Measurements from ENCODE around the gene ZNF280A.
"Not testable (repeated sequence)": the region's sequence is repeated elsewhere in the genome, so short reads cannot be mapped to it uniquely, and the experiment has no call there.

Gene ZNF280A

DNA sequence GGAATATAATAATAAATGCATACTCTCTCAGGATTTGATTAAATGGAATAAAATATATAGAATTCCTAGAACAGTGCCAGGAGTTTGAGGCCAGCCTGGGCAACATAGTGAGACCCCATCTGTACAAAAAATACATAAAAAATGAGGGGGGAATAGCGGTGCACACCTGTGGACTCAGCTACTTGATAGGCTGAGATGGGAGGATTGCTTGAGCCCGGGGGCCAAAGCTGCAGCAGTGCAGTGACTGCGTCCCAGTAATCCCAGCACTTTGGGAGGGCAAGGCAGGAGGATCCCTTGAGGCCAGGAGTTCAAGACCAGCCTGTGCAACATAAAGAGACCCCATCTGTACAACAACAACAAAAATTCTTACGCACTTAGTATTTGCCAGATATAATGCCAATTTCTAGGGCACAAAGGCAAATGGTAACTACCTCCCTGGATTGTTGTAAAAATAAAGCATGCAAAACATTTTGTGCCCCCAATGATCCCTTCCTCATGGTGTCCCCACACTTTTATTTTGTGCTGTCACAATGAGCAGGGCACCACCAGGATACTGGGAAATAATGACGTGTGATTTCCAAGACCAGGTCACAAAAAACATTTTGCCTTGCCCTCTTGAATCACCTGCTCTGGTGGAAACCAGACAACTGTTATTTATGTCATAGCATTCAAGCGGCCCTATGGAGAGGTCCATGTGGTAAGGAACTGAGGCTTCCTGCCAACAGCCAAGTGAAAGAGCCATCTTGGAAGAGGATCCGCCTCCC lies 18.3 kb upstream of the ZNF280A start:
- no peak for DNase-seq

DNA sequence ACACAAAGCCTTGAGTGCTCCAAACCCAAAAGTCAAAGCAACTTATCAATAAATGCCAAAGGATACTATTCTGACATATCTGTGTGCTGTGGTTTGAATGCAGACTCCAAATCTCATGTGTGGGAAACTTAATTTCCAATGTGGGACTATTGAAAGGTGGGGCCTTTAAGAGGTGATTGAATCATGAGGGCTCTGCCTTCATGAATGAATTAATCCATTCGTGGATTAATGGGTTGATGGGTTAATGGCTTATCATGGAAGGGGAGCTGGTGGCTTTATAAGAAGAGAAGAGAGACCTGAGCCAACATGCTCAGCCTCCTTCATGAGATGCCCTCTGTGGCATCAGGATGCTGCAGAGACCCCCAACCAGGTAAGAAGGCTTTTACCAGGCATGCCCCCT lies 16.8 kb upstream of the ZNF280A start:
- DNase-seq = no peak

GRCh38 chr22:22536515-22536914 lies 16.4 kb upstream of the ZNF280A start:
- DNase-seq = no peak

- DNase-seq = no peak
Measured at GRCh38 chr22:22535662-22536061, 15.6 kb upstream of the ZNF280A start.

GRCh38 chr22:22534604-22535415 lies 14.7 kb upstream of the ZNF280A start:
- no peak for DNase-seq

DNA sequence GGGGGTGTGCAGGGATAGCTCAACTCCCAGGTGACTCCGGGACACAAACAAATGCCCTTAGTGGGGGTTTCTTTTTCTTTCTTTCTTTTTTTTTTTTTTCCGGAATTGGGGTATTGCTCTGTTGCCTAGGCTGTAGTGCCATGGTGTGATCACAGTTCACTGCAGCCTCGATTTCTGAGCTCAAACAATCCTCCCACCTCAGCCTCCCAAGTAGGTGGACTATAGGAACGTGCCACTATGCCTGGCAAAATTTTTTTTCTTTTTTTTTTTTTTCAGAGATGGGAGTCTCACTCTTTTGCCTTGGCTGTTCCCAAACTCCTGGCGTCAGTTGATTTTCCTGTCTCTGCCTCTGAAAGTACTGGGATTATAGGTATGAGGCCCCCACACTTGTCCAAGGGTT lies 13.8 kb upstream of the ZNF280A start:
- DNase-seq = no peak

- DNase-seq = no peak
Measured at GRCh38 chr22:22533417-22533816, 13.3 kb upstream of the ZNF280A start.

- not testable (repeated sequence) for DNase-seq
Measured at GRCh38 chr22:22532547-22533071, 12.5 kb upstream of the ZNF280A start.

- DNase-seq = no peak
Measured at GRCh38 chr22:22531770-22532546, 11.9 kb upstream of the ZNF280A start.

GRCh38 chr22:22528780-22529179 lies 8.7 kb upstream of the ZNF280A start:
- DNase-seq = no peak

GRCh38 chr22:22527312-22527711 lies 7.2 kb upstream of the ZNF280A start:
- no peak for DNase-seq

GRCh38 chr22:22526125-22526912 lies 6.2 kb upstream of the ZNF280A start:
- no peak for DNase-seq

DNA sequence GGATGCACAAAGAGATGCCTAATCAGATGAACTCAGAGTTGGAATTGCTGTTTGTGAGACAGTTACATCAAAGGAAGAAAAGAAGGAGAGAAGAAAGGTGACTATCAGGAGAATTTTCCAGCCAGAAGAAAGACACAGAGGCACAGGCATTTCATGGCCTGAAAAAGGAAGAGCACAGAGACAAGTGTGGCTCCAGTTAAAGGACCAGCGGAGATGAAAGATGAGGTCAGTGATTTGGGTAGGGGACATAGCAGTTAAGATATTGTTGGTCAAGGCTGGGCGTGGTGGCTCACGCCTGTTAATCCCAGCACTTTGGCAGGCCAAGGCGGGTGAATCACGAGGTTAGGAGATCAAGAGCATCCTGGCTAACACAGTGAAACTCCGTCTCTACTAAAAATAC lies 3.4 kb upstream of the ZNF280A start:
- DNase-seq = no peak

DNA sequence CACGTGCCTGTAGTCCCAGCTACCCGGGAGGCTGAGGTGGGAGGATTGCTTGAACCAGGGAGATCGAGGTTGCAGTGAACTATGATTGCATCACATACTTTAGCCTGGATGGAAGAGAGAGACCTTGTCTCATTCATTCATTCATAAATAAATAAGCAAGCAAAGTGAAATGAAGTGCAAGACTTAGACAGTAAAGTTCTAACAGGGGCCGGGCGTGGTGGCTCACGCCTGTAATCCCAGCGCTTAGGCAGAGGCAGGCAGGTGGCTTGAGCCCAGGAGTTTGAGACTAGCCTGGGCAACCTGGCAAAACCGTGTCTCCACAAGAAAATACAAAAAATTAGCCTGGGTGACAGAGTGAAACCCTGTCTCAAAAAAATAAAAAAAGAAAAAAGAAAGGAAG lies 1.6 kb upstream of the ZNF280A start:
- DNase-seq = no peak

- DNase-seq = no peak
Measured at GRCh38 chr22:22520667-22521602, 865 bp upstream of the ZNF280A start.

GRCh38 chr22:22519591-22519990 lies 479 bp downstream of the ZNF280A start:
- DNase-seq = no peak

DNA sequence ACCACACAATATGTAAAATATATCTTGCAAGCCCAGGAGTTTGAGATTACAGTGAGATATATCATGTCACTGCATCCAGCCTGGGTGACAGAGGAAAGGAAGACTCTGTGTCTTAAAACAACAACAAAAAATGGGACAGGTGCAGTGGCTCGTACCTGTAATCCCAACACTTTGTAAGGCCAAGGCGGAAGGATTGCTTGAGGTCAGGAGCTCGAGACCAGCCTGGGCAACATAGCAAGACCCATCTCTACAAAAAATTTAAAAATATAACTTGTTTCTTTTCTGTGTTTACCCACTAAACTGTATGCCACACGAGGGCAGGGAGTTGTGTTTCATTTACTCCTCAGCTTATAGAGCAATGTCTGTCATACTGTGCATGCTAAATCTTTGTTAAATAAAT lies 3.1 kb downstream of the ZNF280A start:
- no peak for DNase-seq

- no peak for DNase-seq
Measured at GRCh38 chr22:22515890-22516289, 4.2 kb downstream of the ZNF280A start.

- not testable (repeated sequence) for DNase-seq
Measured at GRCh38 chr22:22514431-22514830, 5.6 kb downstream of the ZNF280A start.

GRCh38 chr22:22513619-22514018 lies 6.5 kb downstream of the ZNF280A start:
- DNase-seq = no peak

DNA sequence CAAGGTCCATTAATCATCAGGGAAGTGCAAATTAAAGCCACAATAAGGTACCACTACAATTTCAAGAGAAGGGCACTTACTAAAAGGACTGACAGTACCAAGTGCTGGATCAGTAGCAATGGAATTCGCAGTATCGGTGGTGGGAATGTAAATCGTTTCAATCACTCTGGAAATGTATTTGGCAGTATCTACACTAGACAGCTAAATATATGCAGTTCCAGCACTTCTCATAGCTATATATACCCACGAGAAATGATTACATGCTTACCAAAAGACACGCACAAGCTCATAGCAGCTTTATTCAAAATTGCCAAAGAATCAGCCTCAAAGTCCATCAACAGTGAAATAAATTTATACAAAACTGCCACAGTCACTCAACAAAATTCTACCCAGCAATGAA lies 7.1 kb downstream of the ZNF280A start:
- no peak for DNase-seq
